ENCODE results near the gene PXN.
"Not testable (repeated sequence)": the region's sequence is repeated elsewhere in the genome, so short reads cannot be mapped to it uniquely, and the experiment has no call there.

Gene PXN

DNA sequence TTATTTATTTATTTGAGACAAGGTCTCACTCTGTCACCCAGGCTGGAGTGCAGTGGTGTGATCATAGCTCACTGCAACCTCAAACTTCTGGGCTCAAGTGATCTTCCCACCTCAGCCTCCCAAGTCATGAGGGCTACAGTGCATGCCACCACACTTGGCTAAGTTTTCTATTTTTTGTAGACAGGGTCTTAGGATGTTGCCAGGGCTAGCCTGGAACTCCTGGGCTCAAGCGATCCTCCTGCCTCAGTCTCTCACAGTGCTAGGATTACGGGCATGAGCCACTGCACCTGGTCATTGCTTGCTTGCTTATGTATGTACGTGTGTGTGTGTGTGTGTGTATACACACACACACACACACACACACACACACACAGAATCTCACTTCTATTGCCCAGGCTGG is 28.7 kb downstream of the PXN start:
- H3K27me3 ChIP-seq (ENCODE audit: control insufficient read depth, insufficient read depth, low read length); H3K9me3 ChIP-seq (replicated peaks; ENCODE audit: low read length): not testable (repeated sequence)
- Histone ChIP-seq H3K4me3 (ENCODE audit: low read length) (peak overlapping the region; percentile 17), H3K4me2 (ENCODE audit: low read length) (peak overlapping the region; percentile 71), H3K9ac (ENCODE audit: low read depth, low read length) (peak overlapping the region; percentile 80), H3K4me1 (ENCODE audit: control insufficient read depth, insufficient read depth, low read length) (peaks cover 93% of the 10 kb centered on the region), H3K36me3 (ENCODE audit: insufficient read depth, low read length) (peaks cover 29% of the 10 kb centered on the region)

DNA sequence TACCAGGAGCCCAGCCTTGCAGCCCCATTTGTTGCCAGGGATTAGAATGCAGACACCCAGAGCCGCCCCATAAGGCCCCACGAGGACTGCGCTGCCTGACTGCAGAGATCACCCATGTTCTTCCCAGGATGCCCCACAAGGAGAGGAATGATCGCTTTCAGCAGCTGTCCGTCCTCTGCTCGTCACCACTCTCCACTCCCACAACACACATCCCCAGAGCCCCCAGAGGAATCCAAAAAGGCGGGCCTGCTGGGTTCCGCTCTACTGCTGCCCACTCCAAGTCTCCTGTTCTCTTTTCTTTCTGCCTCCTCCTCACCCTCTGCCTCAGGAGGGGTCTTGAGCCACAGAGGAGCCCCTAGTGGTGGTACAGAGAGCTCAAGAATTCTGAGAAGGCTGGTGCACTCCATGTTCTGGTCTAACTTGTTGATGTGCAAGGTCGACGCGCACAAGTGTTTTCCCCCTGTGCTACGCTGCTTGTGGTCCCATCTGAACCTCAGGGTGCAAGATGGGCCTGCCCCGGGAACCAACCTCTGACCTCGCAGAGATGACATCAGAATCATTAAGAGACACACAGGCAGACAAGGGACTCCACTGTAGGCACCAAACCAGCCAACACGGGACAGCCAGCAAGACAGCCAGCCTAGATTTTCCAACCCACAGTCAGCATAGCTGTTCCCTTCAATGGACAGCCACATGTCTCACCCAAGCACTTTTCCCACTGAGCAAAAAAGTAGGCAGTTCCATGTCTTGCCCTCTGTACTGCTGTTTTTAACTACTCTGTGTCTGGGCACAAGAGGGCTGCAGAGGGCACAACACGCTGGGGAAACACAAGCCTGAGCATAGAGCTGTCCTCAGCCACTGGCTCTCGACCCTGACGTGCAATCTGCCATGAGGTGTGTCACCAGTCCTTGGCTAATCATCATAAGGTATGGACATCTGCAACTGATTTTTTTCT is 29.9 kb downstream of the PXN start:
- Histone ChIP-seq H3K27me3 (ENCODE audit: control insufficient read depth, insufficient read depth, low read length) (no peaks in the 10 kb centered on the region), H3K4me2 (ENCODE audit: low read length) (peak overlapping the region; percentile 69), H3K9ac (ENCODE audit: low read depth, low read length) (peak overlapping the region; percentile 78), H3K4me1 (ENCODE audit: control insufficient read depth, insufficient read depth, low read length) (peaks cover 92% of the 10 kb centered on the region), H3K9me3 (replicated peaks; ENCODE audit: low read length) (no peaks in the 10 kb centered on the region), H3K4me3 (ENCODE audit: low read length) (peak overlapping the region; percentile 43), H3K36me3 (ENCODE audit: insufficient read depth, low read length) (peaks cover 18% of the 10 kb centered on the region)

DNA sequence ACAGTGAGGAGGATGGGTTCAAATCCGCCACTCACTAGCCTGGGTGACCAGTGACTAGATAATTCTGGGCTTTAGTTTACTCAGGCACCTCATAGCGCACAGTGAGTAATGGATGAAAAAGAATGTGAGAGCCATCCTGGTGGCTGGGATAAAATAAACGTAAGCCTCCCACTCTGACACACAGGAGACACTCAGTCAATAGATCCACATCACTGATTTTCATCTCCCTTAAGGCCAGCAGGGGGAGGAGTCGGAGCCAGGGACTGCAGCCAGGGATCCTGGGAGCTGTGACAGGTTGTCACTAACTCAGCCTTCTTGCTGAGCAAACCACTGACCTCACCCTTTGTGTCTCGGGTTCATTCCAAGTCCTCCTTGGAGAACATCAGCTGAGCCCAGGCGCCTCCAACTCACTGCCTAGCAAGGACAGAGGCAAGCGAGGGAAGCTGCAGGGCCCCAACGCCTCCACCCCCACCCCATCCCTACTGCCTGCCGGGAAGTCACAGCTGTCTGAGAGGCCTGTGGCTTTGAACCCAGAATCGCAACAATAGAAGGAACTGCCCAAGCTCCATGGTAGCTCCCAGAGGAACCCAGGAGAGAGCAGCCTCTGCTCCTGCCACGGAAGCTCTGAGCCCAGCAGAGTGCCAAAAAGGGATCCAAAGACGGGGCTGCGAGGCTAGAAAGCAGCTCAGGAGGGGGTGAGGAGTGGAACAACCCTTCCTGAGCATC is 30.7 kb downstream of the PXN start:
- Histone ChIP-seq H3K4me3 (ENCODE audit: low read length) (peak overlapping the region; percentile 50), H3K4me2 (ENCODE audit: low read length) (peak overlapping the region; percentile 69), H3K36me3 (ENCODE audit: insufficient read depth, low read length) (peaks cover 9% of the 10 kb centered on the region), H3K4me1 (ENCODE audit: control insufficient read depth, insufficient read depth, low read length) (peaks cover 90% of the 10 kb centered on the region), H3K9ac (ENCODE audit: low read depth, low read length) (peak overlapping the region; percentile 78), H3K9me3 (replicated peaks; ENCODE audit: low read length) (no peaks in the 10 kb centered on the region), H3K27me3 (ENCODE audit: control insufficient read depth, insufficient read depth, low read length) (no peaks in the 10 kb centered on the region)

DNA sequence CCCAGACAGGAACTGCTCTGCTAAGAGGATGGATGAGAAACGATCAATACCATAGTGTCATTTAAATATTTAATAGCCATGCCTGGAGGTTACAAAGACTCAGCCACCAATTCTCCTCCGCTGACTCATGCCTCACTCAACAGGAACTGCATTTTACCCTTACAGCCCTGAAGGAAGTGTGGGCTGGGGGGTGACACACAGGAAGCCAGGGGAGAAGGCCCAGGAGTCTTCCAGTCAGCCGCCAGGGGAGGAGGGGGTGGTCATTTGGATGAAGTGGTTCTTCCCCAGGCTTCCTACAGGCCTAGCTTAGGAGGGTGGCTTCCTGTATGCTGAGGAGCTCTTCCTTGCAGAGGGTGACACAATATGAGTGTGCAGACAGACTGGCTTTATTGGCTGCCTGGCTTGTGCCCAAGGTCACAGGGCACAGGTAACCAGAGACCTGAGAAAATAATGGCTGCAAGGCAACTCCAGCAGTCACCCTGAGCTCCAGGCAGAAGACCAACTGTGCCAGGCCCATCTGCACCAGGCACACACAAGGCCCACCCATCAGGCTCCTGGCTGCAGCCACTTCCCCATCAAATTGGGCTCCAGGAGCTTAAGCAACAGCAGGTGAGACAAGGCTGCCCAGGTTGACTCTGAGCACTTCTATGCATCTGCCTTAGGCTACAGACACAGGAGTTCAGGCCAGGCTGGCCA is 34.1 kb downstream of the PXN start:
- peak overlapping the region; percentile 65 for H3K4me3 ChIP-seq (ENCODE audit: low read length)
- peaks cover 95% of the 10 kb centered on the region for H3K4me1 ChIP-seq (ENCODE audit: control insufficient read depth, insufficient read depth, low read length)
- peak overlapping the region; percentile 91 for H3K9ac ChIP-seq (ENCODE audit: low read depth, low read length)
- H3K27me3 ChIP-seq (ENCODE audit: control insufficient read depth, insufficient read depth, low read length): no peaks in the 10 kb centered on the region
- H3K36me3 ChIP-seq (ENCODE audit: insufficient read depth, low read length): peaks cover 14% of the 10 kb centered on the region
- peak overlapping the region; percentile 80 for H3K4me2 ChIP-seq (ENCODE audit: low read length)
- H3K9me3 ChIP-seq (replicated peaks; ENCODE audit: low read length): no peaks in the 10 kb centered on the region

DNA sequence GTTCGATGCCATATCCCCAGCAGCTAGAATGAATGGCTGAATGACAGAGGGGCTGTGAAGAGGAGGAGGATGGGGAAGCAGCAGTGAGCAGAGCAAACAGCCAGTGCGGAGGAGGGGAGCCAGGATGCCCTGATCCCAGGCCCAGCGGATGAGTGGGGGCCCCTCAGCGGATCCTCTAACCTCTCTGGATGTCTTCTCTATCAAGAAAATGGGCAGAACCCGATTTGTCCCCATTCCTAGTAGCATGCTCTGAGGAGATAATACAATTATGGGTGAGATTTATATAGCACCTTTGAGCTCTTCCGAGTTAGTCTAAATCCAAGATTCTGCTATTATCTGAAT is 34.6 kb downstream of the PXN start:
- Histone ChIP-seq H3K4me2 (ENCODE audit: low read length) (peak overlapping the region; percentile 80), H3K9me3 (replicated peaks; ENCODE audit: low read length) (no peaks in the 10 kb centered on the region), H3K27me3 (ENCODE audit: control insufficient read depth, insufficient read depth, low read length) (no peaks in the 10 kb centered on the region), H3K36me3 (ENCODE audit: insufficient read depth, low read length) (peaks cover 16% of the 10 kb centered on the region), H3K4me1 (ENCODE audit: control insufficient read depth, insufficient read depth, low read length) (peaks cover 95% of the 10 kb centered on the region), H3K4me3 (ENCODE audit: low read length) (peak overlapping the region; percentile 65), H3K9ac (ENCODE audit: low read depth, low read length) (peak overlapping the region; percentile 91)

DNA sequence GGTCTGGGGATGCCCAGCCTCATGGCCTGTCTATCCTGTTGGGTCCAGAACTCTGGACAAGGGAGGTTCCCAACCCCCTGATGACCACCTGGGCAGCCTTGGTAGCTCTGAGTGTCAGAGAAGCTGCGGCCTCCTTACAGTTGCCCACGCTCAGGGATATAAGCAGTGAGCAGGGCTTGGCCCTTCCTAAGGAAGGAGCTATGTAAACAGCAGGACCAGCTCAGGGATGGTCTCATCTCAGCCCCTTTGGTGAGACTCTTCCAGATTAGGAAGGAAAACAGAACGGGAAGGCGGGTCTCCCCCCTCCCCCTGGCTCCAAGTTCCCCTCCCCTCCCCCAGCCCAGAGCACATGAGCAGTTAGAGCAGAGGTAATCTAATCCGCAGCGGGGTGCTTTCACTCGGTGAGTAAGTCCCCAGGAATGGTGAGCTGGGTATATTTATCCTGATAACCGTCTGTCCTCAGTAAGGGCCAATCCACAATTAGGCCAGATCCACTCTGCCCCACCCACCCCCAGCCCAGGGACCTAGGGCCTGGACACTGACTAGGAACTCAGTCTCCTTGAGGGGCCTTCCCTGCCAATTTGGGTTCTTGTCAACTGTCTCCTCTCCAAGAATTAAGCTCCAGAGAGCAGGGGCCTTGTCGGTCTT is 35.1 kb downstream of the PXN start:
- peak overlapping the region; percentile 91 for H3K9ac ChIP-seq (ENCODE audit: low read depth, low read length)
- H3K36me3 ChIP-seq (ENCODE audit: insufficient read depth, low read length): peaks cover 18% of the 10 kb centered on the region
- peak overlapping the region; percentile 65 for H3K4me3 ChIP-seq (ENCODE audit: low read length)
- H3K27me3 ChIP-seq (ENCODE audit: control insufficient read depth, insufficient read depth, low read length): no peaks in the 10 kb centered on the region
- H3K4me1 ChIP-seq (ENCODE audit: control insufficient read depth, insufficient read depth, low read length): peaks cover 95% of the 10 kb centered on the region
- H3K9me3 ChIP-seq (replicated peaks; ENCODE audit: low read length): no peaks in the 10 kb centered on the region
- peak overlapping the region; percentile 80 for H3K4me2 ChIP-seq (ENCODE audit: low read length)

DNA sequence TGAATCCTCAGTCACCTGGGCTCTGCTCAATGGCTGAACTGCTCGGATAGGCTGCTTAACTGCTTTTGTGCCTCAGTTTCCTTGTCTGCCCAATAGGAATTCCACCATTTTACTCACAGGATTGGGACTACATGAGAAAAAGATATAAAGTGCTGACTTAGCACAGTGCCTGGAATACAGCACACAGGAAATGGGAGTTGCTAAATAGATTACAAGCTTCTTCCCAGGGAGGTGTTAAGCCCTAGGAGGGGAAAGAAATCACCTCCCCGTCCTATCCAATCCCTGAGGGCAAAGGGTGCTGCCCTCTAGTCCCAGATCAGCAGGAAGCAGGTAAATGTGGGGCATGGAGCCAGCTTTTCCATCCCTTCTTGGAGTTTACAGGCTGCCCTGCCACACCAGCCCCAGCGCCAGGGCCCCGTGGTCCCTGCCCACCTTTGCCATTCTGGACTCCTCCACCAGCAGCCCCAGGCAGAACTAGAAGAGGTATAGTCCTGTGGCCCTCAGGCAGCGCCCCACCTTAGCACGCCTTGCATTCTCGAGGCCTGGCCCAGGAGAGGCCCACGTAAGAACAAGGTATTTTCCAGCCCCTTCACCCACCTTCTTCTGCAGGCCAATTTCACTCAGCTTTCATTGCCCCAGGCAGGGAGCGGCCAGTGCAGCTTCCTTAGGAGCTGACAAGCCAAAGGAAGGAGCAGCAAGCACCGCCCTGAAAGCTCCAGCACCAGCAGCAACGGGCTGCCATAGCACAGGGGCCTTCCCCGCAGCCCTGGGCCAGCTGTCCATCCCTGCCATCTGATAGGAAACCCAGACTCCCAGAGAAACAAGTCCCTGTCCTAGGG is 35.8 kb downstream of the PXN start:
- Histone ChIP-seq H3K4me3 (ENCODE audit: low read length) (peak overlapping the region; percentile 51), H3K4me1 (ENCODE audit: control insufficient read depth, insufficient read depth, low read length) (peaks cover 95% of the 10 kb centered on the region), H3K4me2 (ENCODE audit: low read length) (peak overlapping the region; percentile 74), H3K36me3 (ENCODE audit: insufficient read depth, low read length) (peaks cover 26% of the 10 kb centered on the region), H3K9me3 (replicated peaks; ENCODE audit: low read length) (no peaks in the 10 kb centered on the region), H3K27me3 (ENCODE audit: control insufficient read depth, insufficient read depth, low read length) (no peaks in the 10 kb centered on the region), H3K9ac (ENCODE audit: low read depth, low read length) (peak overlapping the region; percentile 76)

DNA sequence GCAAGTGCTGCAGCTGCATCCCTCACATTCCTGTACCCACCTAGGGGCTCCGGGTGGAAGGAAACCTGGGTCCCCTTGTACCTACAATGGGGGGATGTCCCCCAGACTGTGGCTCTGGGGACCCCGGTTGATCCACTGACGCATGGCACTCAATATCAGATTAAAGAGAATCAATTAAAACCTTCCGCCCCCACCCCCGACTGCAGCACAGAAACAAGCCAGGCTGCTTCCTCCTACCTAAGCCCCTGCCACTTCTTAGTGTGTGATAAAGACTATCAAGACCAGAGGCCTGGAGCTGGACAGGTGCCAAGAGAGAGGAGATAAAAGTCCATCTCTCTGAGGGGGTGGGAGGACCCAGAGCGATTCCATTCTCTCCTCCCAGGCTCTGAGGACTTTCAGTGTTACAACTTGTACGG is 36.5 kb downstream of the PXN start:
- Histone ChIP-seq H3K4me3 (ENCODE audit: low read length) (no peak overlapping the region), H3K27me3 (ENCODE audit: control insufficient read depth, insufficient read depth, low read length) (no peaks in the 10 kb centered on the region), H3K9ac (ENCODE audit: low read depth, low read length) (peak overlapping the region; percentile 76), H3K9me3 (replicated peaks; ENCODE audit: low read length) (no peaks in the 10 kb centered on the region), H3K4me2 (ENCODE audit: low read length) (peak overlapping the region; percentile 74), H3K36me3 (ENCODE audit: insufficient read depth, low read length) (peaks cover 32% of the 10 kb centered on the region), H3K4me1 (ENCODE audit: control insufficient read depth, insufficient read depth, low read length) (peaks cover 96% of the 10 kb centered on the region)

DNA sequence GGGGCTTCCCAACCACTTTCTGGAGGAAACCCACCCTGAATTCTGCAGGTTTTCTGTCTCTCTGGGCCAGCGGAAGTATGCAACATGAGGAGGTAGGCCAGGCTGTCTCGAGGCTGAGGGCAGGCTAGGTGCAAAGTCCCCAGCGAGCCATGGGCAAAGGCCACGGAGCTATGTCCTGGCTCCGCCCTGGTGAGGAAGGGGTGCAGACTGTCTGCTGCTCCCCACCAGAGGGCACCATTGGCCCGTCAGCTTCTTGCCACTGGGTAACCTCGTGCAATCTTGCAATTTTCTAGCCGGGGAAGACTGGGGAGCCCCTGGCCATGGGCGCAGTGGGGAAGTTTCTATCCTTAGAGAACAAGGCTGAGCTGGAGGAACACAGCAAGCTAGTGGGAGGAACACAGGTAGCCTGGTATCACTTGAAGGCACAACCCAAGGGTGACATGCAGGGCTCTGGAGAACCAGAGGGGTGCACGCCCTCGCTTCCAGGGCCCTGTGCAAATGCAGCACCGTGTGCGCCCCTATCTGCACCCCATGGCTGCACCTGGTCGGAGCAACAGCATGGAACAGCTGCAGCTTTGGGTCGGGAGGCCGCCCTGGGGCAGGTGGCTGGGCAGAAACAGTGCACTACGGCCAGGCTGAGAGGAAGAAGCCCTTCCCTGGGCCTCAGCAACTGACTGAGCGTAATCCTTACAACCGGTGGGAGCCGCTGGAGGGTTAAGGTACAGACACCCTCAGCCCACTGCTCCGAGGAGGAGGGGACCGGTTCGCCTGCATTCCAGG is 37.0 kb downstream of the PXN start:
- peak overlapping the region; percentile 40 for H3K4me3 ChIP-seq (ENCODE audit: low read length)
- H3K4me2 ChIP-seq (ENCODE audit: low read length): peak overlapping the region; percentile 74
- no peaks in the 10 kb centered on the region for H3K27me3 ChIP-seq (ENCODE audit: control insufficient read depth, insufficient read depth, low read length)
- H3K36me3 ChIP-seq (ENCODE audit: insufficient read depth, low read length): peaks cover 35% of the 10 kb centered on the region
- no peaks in the 10 kb centered on the region for H3K9me3 ChIP-seq (replicated peaks; ENCODE audit: low read length)
- H3K4me1 ChIP-seq (ENCODE audit: control insufficient read depth, insufficient read depth, low read length): peaks cover 95% of the 10 kb centered on the region
- H3K9ac ChIP-seq (ENCODE audit: low read depth, low read length): peak overlapping the region; percentile 76

DNA sequence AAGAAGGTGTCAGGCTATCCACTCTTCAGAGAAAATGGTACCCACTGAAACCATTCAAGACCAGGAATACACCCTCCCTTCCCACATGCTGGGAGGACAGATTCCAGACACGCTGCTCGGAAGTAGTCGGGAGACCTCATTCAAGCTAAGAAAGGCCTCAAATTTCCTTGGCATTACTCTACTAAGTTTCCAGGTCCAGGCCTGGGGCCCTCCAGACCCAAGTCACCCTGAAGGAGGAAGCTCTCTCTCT is 37.6 kb downstream of the PXN start:
- peaks cover 38% of the 10 kb centered on the region for H3K36me3 ChIP-seq (ENCODE audit: insufficient read depth, low read length)
- H3K9me3 ChIP-seq (replicated peaks; ENCODE audit: low read length): no peaks in the 10 kb centered on the region

More for the DNA sequence above, 37.6 kb downstream of the PXN start:
- H3K9ac ChIP-seq (ENCODE audit: low read depth, low read length): peak overlapping the region; percentile 36
- H3K4me3 ChIP-seq (ENCODE audit: low read length): peak overlapping the region; percentile 5
- peaks cover 90% of the 10 kb centered on the region for H3K4me1 ChIP-seq (ENCODE audit: control insufficient read depth, insufficient read depth, low read length)
- H3K27me3 ChIP-seq (ENCODE audit: control insufficient read depth, insufficient read depth, low read length): no peaks in the 10 kb centered on the region
- peak overlapping the region; percentile 74 for H3K4me2 ChIP-seq (ENCODE audit: low read length)
